ENCODE data around the gene SYCP1. TPM values are rescaled to one million over a fixed set of nuclear protein-coding genes. Genes with fewer than 3 reads are reported as not detected.
A peak's percentile ranks its signal among the peaks of the same experiment; 100 is the strongest.

SYCP1 gene
- total RNA-seq, 1 experiment from 2014 or later: not detected

DNA sequence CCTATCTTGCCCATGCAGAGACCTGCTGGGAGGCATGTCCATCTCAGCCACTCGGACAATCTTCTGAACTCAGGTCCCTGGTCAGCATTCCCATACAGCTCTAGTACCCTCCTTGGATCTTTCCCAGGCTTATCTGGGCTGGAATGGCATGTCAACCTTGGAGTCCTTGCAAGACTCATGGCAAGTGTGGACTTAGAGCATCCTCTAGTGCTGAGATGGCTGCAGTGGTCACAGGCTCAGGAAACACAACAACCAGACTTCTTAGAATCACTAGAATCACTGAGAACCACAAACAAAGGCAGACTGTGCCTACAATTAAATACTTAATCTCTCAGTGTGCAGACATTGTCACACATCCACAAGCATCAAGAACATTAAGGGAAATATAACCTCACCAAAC lies 101.9 kb downstream of the SYCP1 start:
- Mint-ChIP-seq H3K27ac (ENCODE audit: low read depth, unreplicated experiment) (no peak overlapping the region), H3K9me3 (ENCODE audit: unreplicated experiment) (no peaks in the 10 kb centered on the region), H3K4me1 (ENCODE audit: insufficient read depth, unreplicated experiment) (no peaks in the 10 kb centered on the region), H3K27me3 (ENCODE audit: insufficient read depth, unreplicated experiment) (peaks cover 88% of the 10 kb centered on the region), H3K36me3 (ENCODE audit: insufficient read depth, unreplicated experiment) (no peaks in the 10 kb centered on the region), H3K4me3 (ENCODE audit: unreplicated experiment) (no peak overlapping the region)
- intact Hi-C loops (cut with micrococcal nuclease): no loop called here
- TF ChIP-seq, protein P1, sequence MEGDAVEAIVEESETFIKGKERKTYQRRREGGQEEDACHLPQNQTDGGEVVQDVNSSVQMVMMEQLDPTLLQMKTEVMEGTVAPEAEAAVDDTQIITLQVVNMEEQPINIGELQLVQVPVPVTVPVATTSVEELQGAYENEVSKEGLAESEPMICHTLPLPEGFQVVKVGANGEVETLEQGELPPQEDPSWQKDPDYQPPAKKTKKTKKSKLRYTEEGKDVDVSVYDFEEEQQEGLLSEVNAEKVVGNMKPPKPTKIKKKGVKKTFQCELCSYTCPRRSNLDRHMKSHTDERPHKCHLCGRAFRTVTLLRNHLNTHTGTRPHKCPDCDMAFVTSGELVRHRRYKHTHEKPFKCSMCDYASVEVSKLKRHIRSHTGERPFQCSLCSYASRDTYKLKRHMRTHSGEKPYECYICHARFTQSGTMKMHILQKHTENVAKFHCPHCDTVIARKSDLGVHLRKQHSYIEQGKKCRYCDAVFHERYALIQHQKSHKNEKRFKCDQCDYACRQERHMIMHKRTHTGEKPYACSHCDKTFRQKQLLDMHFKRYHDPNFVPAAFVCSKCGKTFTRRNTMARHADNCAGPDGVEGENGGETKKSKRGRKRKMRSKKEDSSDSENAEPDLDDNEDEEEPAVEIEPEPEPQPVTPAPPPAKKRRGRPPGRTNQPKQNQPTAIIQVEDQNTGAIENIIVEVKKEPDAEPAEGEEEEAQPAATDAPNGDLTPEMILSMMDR (IDR thresholded peaks at IDR 0.05; ENCODE audit: unreplicated experiment): no peak
- CTCF ChIA-PET: interaction anchor here (0.7 to 0.8 kb wide), 2 partner anchors 13 to 51 kb away, joined by 3 to 4 read pairs; no protein-coding TSS in a partner anchor
- POLR2A ChIA-PET: no interaction called here
- no TSS peak for BruUV-seq (replicated peaks)
- DNase-seq (ENCODE audit: unreplicated experiment): peak; percentile 11

DNA sequence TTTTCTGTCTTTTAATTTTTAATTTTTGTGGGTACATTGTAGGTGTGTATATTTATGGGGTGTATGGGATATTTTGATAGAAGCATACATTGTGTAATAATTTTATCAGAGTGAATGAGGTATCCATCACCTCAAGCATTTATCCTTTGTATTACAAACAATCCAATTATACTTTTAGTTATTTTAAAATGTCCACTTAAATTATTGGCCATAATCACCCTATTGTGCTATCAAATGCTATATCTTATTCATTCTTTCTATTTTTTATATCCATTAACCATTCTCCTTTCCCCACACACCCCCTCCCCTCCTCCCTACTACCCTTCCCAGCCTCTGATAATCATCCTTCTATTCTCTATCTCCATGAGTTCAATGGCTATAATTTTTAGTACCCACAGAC lies 104.8 kb downstream of the SYCP1 start:
- H3K27me3 Mint-ChIP-seq (ENCODE audit: insufficient read depth, unreplicated experiment): peaks cover 95% of the 10 kb centered on the region
- intact Hi-C loops (cut with micrococcal nuclease): no loop called here

DNA sequence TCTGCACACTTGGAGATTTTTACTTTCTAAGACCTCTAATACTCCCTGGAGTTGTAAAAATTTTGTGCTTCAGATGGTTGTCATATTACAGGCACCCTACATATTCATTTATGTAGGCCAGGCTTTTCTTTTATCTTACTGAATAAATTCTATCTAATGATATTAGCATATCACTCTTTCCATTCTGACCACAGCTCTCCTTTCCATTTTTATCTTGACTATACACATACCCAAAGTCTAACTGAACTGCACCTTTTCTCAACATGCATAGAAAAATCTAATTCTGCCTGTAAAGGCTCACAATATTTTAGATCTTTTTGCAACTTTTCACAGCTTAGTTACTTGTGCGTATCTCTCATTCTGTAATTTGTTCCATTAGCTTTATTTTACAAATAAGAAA lies 122.2 kb downstream of the SYCP1 start:
- BruUV-seq (replicated peaks): no TSS peak

More for the DNA sequence above, 104.8 kb downstream of the SYCP1 start:
- no peaks in the 10 kb centered on the region for H3K4me1 Mint-ChIP-seq (ENCODE audit: insufficient read depth, unreplicated experiment)
- no peaks in the 10 kb centered on the region for H3K9me3 Mint-ChIP-seq (ENCODE audit: unreplicated experiment)
- no peak for DNase-seq (ENCODE audit: unreplicated experiment)
- BruUV-seq (replicated peaks): no TSS peak
- TF ChIP-seq, protein P1 (IDR thresholded peaks at IDR 0.05; ENCODE audit: unreplicated experiment): no peak
- no peaks in the 10 kb centered on the region for H3K36me3 Mint-ChIP-seq (ENCODE audit: insufficient read depth, unreplicated experiment)
- ChIA-PET CTCF (no interaction called here), POLR2A (no interaction called here)
- no peak overlapping the region for H3K27ac Mint-ChIP-seq (ENCODE audit: low read depth, unreplicated experiment)
- no peak overlapping the region for H3K4me3 Mint-ChIP-seq (ENCODE audit: unreplicated experiment)

DNA sequence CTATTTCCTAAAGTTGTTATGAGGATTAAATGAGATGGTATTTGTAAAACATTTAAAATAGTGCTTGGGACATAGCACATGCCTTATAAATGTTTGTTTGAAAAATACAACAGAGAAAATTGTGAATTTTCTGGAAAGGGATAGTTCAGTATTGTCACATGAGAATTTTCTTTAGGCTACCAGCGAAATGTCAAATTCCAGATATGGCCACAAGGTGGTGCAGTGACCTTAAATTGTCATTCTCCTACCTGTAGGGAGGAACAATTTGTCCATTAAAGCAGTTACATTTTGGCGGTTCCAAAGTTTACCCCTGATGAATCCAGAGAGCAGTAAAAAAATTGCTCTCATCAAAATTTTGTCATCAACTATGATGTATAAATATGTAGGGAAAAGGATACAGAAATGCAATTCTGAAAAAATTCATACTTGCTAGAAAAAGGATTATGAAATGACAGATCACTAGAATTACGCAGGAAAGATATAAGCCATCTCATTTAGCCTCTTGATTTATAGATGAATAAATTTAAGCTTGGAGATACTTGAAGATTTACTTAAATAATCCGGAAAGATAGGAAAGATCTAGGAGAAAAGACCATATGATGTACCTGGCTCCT lies 124.7 kb downstream of the SYCP1 start:
- intact Hi-C loops (cut with micrococcal nuclease): loop anchor here (1.0 to 5.0 kb wide), 5 partner anchors 62 to 616 kb away; no protein-coding TSS in a partner anchor
- Mint-ChIP-seq H3K36me3 (ENCODE audit: insufficient read depth, unreplicated experiment) (peaks cover 5% of the 10 kb centered on the region), H3K27me3 (ENCODE audit: insufficient read depth, unreplicated experiment) (peaks cover 64% of the 10 kb centered on the region), H3K4me1 (ENCODE audit: insufficient read depth, unreplicated experiment) (no peaks in the 10 kb centered on the region), H3K9me3 (ENCODE audit: unreplicated experiment) (peaks cover 8% of the 10 kb centered on the region), H3K27ac (ENCODE audit: low read depth, unreplicated experiment) (no peak overlapping the region), H3K4me3 (ENCODE audit: unreplicated experiment) (no peak overlapping the region)
- CTCF ChIA-PET: interaction anchor here (0.7 to 2.2 kb wide), 18 partner anchors 10 to 614 kb away, joined by 3 to 30 read pairs (median 4); no protein-coding TSS in a partner anchor
- TF ChIP-seq, protein P1 (IDR thresholded peaks at IDR 0.05; ENCODE audit: unreplicated experiment): peak; percentile 66
- POLR2A ChIA-PET: no interaction called here
- no TSS peak for BruUV-seq (replicated peaks)
- DNase-seq (ENCODE audit: unreplicated experiment): peak; percentile 71

More for the DNA sequence above, 122.2 kb downstream of the SYCP1 start:
- intact Hi-C loops (cut with micrococcal nuclease): loop anchor here (5.0 kb wide), 1 partner anchor 490 kb away; no protein-coding TSS in a partner anchor
- TF ChIP-seq, protein P1 (IDR thresholded peaks at IDR 0.05; ENCODE audit: unreplicated experiment): no peak
- Mint-ChIP-seq H3K36me3 (ENCODE audit: insufficient read depth, unreplicated experiment) (no peaks in the 10 kb centered on the region), H3K4me1 (ENCODE audit: insufficient read depth, unreplicated experiment) (no peaks in the 10 kb centered on the region), H3K27me3 (ENCODE audit: insufficient read depth, unreplicated experiment) (peaks cover 76% of the 10 kb centered on the region), H3K27ac (ENCODE audit: low read depth, unreplicated experiment) (no peak overlapping the region), H3K4me3 (ENCODE audit: unreplicated experiment) (no peak overlapping the region), H3K9me3 (ENCODE audit: unreplicated experiment) (peaks cover 3% of the 10 kb centered on the region)
- no peak for DNase-seq (ENCODE audit: unreplicated experiment)
- CTCF ChIA-PET: interaction anchor here (0.8 to 3.8 kb wide), 8 partner anchors 63 to 619 kb away, joined by 3 to 28 read pairs (median 5); no protein-coding TSS in a partner anchor
- POLR2A ChIA-PET: interaction anchor here (0.7 kb wide), 1 partner anchor 618 kb away, joined by 3 read pairs; no protein-coding TSS in a partner anchor
